HG03025 (cell line): ENCODE measurements around the gene PHYHIPL.
"Not testable (repeated sequence)": the region's sequence is repeated elsewhere in the genome, so short reads cannot be mapped to it uniquely, and the experiment has no call there.

Source experiments
- ATAC-seq: cut with Tn5 transposase; IDR thresholded peaks from one replicate; pipeline ENCODE4 v1.9.1; 2021; ENCODE audit warnings: mild to moderate bottlenecking, moderate library complexity; ENCODE audit not compliant: unreplicated experiment, low FRiP score

The PHYHIPL gene

GRCh38 chr10:59181668-59182067, 5.2 kb downstream of the PHYHIPL start:
- peak; percentile 61 for ATAC-seq

DNA sequence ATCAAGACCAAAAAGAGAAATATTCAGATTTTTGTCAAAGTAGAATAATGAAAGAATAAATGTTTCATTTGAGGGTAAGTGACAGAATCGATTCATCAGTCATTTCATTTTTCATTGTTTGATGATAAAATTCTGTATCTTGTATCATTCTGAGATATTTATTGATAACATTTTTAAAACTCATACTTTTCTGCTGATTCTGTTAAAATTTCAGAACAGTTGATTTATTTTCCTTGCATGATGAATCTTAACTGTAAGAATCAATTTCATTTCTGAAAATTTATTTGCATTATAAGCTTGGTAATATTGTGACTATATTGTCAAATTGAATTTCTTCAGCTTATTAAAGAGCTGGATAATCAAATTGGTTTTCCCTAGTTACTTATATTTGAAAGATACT, 13.9 kb downstream of the PHYHIPL start:
- no peak for ATAC-seq

- ATAC-seq: no peak
Observed at GRCh38 chr10:59206204-59206720, 29.8 kb downstream of the PHYHIPL start.

DNA sequence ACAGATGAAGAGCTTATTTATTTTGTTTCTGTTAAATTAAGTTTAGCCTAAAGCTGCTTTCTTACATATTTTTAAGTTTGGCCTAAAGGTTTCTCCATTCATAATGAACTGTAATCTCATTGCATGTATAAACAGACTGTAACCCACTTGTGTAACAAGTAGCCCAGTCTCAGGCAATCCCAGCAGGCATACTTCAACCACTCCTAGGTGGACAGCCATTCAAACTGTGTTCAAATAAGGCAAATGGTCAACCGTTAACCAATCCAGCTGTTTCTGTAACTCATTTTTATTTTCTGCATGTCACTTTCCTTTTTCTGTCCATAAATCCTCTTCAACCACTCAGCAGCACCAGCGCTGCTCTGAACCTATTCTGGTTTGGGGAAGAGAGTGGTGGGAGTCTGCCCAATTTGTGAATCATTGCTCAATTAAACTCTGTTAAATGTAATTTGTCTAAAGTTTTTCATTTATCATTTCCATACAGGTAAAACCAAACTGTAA, 35.9 kb downstream of the PHYHIPL start:
- no peak for ATAC-seq

DNA sequence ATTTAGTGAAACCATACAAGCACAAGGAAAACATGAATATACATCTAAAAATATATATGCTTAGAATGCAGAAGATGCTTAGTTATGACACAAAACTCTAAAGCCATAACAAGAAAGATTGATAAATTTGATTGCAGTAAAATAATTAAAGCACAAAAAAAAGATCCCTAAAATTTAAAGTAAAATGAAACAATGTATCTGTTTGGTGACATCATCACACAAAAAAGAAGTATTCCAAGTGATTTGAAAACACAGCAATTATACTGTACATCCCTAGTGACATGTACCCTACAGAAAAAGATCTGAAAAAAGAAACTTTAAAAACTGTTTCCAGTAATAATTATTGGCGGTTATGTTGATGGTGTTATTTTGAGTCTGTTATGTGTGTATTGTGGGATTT, 37.7 kb downstream of the PHYHIPL start:
- ATAC-seq: no peak

- no peak for ATAC-seq
Observed at GRCh38 chr10:59216178-59216869, 39.9 kb downstream of the PHYHIPL start.

DNA sequence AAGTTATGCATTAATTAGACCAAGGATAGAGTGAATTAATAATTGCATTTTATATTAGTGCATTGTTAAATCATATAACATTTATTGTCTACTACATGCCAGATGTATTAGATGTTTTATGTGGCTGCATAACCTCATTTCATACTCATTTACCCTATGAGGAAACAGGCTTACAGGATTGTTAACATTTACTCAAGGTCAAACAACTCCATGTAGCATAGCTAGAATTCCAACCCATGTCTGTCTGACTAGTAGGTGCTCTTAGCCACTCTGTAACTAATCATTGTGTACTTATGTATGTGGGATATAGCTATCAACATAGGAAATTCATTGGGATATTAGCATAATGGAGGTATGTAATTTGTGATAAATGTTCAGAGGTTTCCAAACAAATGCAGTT, 46.3 kb downstream of the PHYHIPL start:
- no peak for ATAC-seq

DNA sequence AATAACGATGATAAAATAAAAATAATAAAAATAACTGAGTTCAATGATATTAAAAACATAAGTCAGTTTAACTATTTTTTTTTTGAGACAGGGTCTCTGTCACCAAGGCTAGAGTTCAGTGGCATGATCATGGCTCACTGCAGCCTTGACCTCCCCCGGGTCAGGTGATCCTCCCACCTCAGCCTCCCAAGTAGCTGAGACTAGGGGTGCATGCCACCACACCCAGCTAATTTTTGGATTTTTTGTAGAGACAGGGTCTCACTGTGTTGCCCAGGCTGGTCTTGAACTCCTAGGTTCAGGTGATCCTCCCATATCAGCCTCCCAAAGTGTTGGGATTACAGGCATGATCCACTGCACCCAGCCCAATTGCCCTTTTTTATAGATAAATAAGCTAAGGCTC, 47.2 kb downstream of the PHYHIPL start:
- not testable (repeated sequence) for ATAC-seq

GRCh38 chr10:59225211-59225610, 48.8 kb downstream of the PHYHIPL start:
- no peak for ATAC-seq

DNA sequence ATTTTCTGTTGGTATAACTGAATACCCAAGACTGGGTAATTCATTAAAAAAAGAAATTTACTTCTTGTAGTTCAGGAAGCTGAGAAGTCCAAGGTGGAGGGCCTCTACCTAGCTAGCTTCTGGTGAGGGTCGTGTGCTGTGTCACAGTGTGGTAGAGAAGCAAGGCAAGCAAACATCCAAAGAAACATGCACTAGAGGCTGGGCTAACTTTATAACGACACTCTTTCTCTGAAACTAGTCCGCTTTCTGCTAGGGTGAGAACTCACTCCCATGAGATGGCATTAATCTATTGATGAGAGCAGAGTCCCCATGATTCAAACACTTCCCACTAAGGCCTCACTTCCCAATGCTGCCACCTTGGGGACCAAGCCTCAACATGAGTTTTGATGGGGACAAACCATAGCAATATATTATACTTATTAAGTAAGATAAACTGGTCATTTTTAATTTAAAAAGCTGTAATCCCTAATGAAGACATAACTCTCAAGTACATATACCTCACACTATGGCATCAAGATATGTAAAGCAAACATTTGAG, 50.8 kb downstream of the PHYHIPL start:
- no peak for ATAC-seq

DNA sequence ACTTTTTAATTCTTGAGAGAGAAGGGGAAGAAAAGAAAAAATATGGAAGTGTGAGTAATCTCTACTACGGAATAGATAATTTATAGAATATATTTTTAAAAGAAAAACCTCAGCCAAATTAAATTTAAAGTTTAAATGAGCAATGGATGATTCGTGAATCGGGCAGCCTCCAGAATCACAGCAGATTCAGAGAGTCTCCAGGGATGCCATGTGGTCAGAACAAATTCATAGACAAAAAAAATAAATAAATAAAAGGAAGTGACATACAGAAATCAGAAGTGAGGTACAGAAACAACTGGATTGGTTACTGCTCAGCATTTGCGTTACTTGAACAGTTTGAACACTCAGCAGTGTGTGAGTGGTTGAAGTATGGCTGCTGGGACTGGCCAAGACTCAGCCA, 53.0 kb downstream of the PHYHIPL start:
- ATAC-seq: no peak

DNA sequence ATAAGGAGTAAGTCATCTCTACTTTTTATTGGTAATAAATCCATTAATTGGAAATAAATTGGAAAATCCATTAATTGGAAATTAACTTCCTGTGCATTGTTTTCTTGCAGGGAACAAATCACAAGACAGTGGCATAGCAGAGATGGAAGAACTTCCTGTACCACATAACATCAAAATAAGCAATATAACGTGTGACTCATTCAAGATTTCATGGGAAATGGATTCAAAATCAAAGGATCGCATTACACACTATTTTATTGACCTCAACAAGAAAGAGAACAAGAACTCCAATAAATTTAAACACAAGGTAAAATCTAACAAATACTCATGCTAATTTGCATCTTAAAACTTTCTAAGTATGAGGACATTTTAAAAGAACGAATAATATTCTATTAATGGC, 57.8 kb downstream of the PHYHIPL start:
- no peak for ATAC-seq

- no peak for ATAC-seq
Observed at GRCh38 chr10:59234816-59235429, 58.5 kb downstream of the PHYHIPL start.

DNA sequence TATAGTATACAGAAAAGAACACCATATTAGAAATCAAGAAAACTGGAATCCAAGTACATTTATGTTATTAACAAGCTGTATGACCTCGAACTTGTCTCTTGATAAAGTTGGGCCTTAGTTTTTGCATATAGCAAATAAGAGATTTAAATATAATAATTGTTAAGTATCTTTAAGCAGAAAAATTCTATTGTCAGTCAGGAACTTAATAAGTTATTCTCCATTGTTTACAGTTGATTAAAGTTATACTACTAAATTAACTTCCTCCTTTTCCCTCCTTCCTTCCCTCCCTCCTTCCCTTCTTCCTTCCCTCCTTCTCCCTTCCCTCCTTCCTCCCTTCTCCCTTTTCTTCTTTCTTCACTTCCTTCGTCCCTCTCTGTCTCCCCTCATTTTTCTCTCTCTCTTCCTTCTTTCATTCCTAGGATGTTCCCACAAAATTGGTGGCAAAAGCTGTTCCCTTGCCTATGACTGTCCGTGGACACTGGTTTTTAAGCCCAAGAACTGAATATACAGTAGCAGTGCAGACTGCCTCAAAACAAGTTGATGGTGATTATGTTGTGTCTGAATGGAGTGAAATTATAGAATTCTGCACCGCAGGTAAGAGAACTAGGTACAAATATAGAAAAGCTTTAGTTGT, 59.7 kb downstream of the PHYHIPL start:
- no peak for ATAC-seq

GRCh38 chr10:59237775-59238174, 61.3 kb downstream of the PHYHIPL start:
- no peak for ATAC-seq

DNA sequence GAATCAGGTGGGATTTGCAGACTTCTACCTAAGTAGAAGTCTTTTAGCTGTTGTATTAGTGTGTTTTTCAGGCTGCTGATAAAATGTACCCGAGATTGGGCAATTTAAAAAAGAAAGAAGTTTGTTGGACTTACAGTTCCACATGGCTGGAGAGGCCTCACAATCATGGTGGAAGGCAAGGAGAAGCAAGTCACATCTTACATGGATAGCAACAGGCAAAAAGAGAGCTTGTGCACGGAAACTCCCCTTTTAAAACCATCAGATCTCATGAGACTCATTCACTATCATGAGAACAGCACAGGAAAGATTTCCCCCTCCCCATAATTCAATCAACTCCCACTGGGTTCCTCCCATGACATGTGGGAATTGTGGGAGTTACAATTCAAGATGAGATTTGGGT, 62.7 kb downstream of the PHYHIPL start:
- not testable (repeated sequence) for ATAC-seq

GRCh38 chr10:59240582-59241183, 64.2 kb downstream of the PHYHIPL start:
- ATAC-seq: no peak

DNA sequence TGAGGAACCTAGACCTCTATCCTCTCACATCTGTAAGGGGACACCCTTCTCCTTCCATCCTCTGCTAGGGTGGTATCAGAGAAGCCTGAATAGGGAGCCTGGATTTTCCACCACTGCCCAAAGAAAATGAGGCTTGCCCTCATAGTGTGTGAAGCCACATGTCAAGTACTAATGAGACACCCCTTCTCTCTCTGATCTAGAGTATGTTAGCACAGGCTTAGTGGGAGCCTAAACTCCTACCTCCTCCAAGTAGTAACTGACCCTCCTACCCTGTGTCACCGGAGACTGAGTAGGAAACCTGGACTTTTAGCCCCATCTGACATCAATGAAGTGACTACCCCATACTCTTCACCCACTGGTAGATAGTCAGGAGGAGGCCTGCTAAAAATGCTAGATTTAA, 65.6 kb downstream of the PHYHIPL start:
- ATAC-seq: no peak

GRCh38 chr10:59242991-59243390, 66.5 kb downstream of the PHYHIPL start:
- no peak for ATAC-seq

DNA sequence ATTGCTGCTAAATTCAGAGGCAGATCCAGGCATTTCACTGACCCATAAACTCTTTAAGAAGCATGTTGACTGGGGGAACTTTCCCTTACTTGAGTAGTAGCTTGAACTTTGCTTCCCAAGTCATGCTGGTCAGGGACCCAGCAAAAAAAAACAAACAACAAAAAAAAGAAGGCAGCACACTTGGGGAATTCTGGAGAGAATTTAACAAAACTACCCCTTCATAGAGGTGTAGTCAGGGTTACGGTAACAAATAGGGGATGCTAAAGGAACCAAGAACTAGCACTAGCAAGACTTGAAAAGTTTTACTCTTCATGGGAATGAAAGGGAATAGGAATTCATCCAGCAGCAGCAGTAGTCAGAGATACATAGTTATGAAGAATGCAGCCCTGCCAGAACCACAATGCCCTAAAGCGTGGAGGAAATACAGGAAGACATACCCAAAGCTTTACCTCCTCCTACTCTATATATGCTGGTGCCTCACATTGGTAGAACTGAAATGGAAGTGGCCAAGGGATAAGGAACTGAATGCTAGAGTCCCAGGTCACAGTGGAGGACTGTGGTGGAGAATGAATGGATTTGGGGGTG, 67.3 kb downstream of the PHYHIPL start:
- ATAC-seq: no peak

- ATAC-seq: no peak
Observed at GRCh38 chr10:59244871-59245270, 68.4 kb downstream of the PHYHIPL start.
